ENCODE measurements around the gene MOGAT3. TPM values are rescaled to one million over a fixed set of nuclear protein-coding genes. Genes with fewer than 3 reads are reported as not detected.
A peak's percentile ranks its signal among the peaks of the same experiment; 100 is the strongest.
"Not testable (repeated sequence)": the region's sequence is repeated elsewhere in the genome, so short reads cannot be mapped to it uniquely, and the experiment has no call there.

Gene MOGAT3
- total RNA-seq, 1 experiment from 2014 or later: 0.52 TPM

- not testable (repeated sequence) for H3K36me3 ChIP-seq (replicated peaks; ENCODE audit: control insufficient read depth, insufficient read depth, low read length); DNase-seq; H3K4me3 ChIP-seq (ENCODE audit: insufficient read depth, low read depth, low read length)
- peaks cover 13% of the 10 kb centered on the region for H3K27me3 ChIP-seq (ENCODE audit: control insufficient read depth, insufficient read depth, low read length)
Measured at GRCh38 chr7:101203740-101204738, 3.2 kb upstream of the MOGAT3 start.

- peaks cover 13% of the 10 kb centered on the region for H3K27me3 ChIP-seq (ENCODE audit: control insufficient read depth, insufficient read depth, low read length)
- H3K36me3 ChIP-seq (replicated peaks; ENCODE audit: control insufficient read depth, insufficient read depth, low read length): no peaks in the 10 kb centered on the region; the same call in 1 of the 2 replicates
- no peak overlapping the region for H3K4me3 ChIP-seq (ENCODE audit: insufficient read depth, low read depth, low read length)
- DNase-seq: no peak
Measured at GRCh38 chr7:101202603-101202918, 1.7 kb upstream of the MOGAT3 start.

DNA sequence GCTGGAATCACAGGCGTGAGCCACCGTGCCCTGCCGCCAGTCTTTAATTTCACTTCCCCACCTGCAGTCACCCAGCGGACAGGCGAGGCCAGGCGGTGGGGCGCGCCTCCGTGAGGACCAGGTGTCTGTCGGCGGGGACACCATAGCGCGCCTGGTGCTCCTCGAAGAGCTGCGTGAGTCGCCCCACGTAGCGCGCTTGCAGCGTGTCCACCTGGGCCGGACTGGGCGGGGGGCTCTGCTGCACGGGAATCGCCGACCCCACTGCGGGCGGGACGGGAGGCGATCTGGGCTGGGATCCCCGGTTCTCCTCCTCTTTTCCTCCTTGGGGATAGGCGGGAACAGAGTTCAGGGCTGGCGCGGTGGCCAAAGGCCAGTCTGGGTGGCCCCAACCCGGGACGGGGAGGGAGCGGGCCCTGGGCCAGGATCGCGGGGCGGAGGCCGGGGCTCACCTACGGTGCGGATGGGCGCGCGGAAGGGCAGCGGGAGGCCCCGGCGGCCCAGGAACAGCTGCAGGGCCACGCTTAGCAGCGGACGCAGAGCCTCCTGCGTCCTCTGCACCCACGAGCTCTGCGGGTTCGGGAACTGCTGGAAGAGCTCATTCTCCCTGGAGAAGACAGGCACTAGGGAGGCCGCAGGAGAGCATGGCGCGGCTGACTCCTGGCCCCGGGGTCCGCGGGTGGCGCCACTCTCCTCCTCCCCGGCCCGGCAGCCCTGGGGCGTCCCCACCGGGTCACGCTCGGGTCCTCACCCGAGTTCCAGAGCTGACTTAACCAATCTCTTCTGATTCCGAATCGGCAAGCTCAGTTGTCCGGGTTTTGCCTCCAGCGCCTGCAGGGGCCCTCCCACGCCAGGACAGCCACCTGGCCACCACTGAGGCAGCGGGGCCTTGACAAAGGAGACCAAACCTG lies 1.1 kb upstream of the MOGAT3 start:
- H3K27me3 ChIP-seq (ENCODE audit: control insufficient read depth, insufficient read depth, low read length): peaks cover 13% of the 10 kb centered on the region
- H3K36me3 ChIP-seq (replicated peaks; ENCODE audit: control insufficient read depth, insufficient read depth, low read length): no peaks in the 10 kb centered on the region; the same call in 1 of the 2 replicates
- DNase-seq: peak; percentile 92
- H3K4me3 ChIP-seq (ENCODE audit: insufficient read depth, low read depth, low read length): peak overlapping the region; percentile 59

GRCh38 chr7:101200504-101200861 lies 353 bp downstream of the MOGAT3 start:
- H3K4me3 ChIP-seq (ENCODE audit: insufficient read depth, low read depth, low read length): no peak overlapping the region

GRCh38 chr7:101199522-101199921 lies 1.3 kb downstream of the MOGAT3 start:
- H3K4me3 ChIP-seq (ENCODE audit: insufficient read depth, low read depth, low read length); H3K36me3 ChIP-seq (replicated peaks; ENCODE audit: control insufficient read depth, insufficient read depth, low read length); DNase-seq: not testable (repeated sequence)
- H3K27me3 ChIP-seq (ENCODE audit: control insufficient read depth, insufficient read depth, low read length): peaks cover 13% of the 10 kb centered on the region

More at GRCh38 chr7:101200504-101200861, 353 bp downstream of the MOGAT3 start:
- no peaks in the 10 kb centered on the region for H3K36me3 ChIP-seq (replicated peaks; ENCODE audit: control insufficient read depth, insufficient read depth, low read length)
- peaks cover 13% of the 10 kb centered on the region for H3K27me3 ChIP-seq (ENCODE audit: control insufficient read depth, insufficient read depth, low read length)
- peak; percentile 68 for DNase-seq

DNA sequence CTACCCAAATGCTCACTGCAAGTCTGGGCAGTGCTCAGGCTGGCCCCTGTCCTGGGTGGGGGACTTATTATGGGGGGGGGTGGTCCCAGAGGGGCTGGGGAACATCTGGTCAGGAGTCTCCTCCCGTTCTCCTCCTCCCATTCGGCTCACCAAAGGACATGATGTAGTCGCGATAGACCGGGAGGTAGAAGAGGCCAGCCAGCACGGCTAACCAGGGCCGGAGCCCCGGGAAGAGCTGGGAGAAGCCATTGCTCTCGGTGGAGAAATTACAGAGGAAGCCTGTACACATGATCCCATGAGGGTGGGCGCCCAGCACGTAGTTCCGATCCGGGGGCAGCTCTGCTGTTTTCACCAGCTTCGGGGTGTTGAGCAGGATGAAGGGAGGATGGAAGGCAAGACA lies 2.4 kb downstream of the MOGAT3 start:
- DNase-seq: peak; percentile 58
- no peak overlapping the region for H3K4me3 ChIP-seq (ENCODE audit: insufficient read depth, low read depth, low read length)
- H3K27me3 ChIP-seq (ENCODE audit: control insufficient read depth, insufficient read depth, low read length): peaks cover 13% of the 10 kb centered on the region
- no peaks in the 10 kb centered on the region for H3K36me3 ChIP-seq (replicated peaks; ENCODE audit: control insufficient read depth, insufficient read depth, low read length)

DNA sequence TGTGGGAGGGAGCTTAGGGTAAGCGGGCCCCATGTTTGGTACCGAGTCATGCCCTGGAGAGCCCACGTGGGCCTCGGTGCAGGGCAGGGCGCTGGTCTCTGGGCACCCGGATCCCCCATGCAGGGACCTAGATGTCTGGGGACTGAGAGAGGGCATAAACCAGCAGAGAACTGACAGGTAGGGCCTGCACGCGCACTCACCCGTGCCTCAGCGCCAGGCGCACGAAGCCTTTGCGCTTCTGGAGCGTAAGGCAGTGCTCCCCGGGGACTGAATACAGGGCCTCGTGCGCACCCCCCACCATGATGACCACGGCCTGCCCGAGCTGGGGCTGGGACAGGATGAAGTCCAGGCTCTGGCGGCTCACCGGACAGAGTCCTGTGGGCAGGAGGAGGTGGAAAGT lies 2.8 kb downstream of the MOGAT3 start:
- Histone ChIP-seq H3K27me3 (ENCODE audit: control insufficient read depth, insufficient read depth, low read length) (peaks cover 13% of the 10 kb centered on the region), H3K36me3 (replicated peaks; ENCODE audit: control insufficient read depth, insufficient read depth, low read length) (no peaks in the 10 kb centered on the region), H3K4me3 (ENCODE audit: insufficient read depth, low read depth, low read length) (no peak overlapping the region)
- peak; percentile 55 for DNase-seq

GRCh38 chr7:101195884-101196283 lies 5.0 kb downstream of the MOGAT3 start:
- no peaks in the 10 kb centered on the region for H3K27me3 ChIP-seq (ENCODE audit: control insufficient read depth, insufficient read depth, low read length)
- no peaks in the 10 kb centered on the region for H3K36me3 ChIP-seq (replicated peaks; ENCODE audit: control insufficient read depth, insufficient read depth, low read length)
- peak; percentile 65 for DNase-seq
- H3K4me3 ChIP-seq (ENCODE audit: insufficient read depth, low read depth, low read length): no peak overlapping the region

DNA sequence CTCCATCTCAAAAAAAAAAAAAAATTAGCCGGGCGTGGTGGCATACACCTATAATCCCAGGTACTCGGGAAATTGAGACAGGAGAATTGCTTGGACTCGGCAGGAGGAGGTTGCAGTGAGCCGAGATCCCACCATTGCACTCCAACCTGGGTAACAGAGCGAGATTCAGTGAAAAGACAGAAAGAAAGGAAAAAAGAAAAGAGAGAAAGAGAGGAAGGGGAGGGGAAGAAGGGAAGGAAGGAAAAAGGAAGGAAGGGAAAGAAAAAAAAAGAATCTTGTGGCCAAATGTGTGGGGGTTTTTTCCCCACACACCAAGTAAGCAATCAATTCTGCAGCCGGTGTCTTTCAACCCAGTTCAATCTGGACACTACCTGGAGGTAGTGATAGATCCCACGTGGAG lies 11.7 kb downstream of the MOGAT3 start:
- no peaks in the 10 kb centered on the region for H3K36me3 ChIP-seq (replicated peaks; ENCODE audit: control insufficient read depth, insufficient read depth, low read length)
- no peaks in the 10 kb centered on the region for H3K27me3 ChIP-seq (ENCODE audit: control insufficient read depth, insufficient read depth, low read length)
- DNase-seq: no peak

GRCh38 chr7:101186844-101187428 lies 13.9 kb downstream of the MOGAT3 start:
- Histone ChIP-seq H3K27me3 (ENCODE audit: control insufficient read depth, insufficient read depth, low read length) (no peaks in the 10 kb centered on the region), H3K4me3 (ENCODE audit: insufficient read depth, low read depth, low read length) (no peak overlapping the region), H3K36me3 (replicated peaks; ENCODE audit: control insufficient read depth, insufficient read depth, low read length) (no peaks in the 10 kb centered on the region)
- DNase-seq: no peak

More for the DNA sequence above, 11.7 kb downstream of the MOGAT3 start:
- no peak overlapping the region for H3K4me3 ChIP-seq (ENCODE audit: insufficient read depth, low read depth, low read length)

- no peak for DNase-seq
- Histone ChIP-seq H3K36me3 (replicated peaks; ENCODE audit: control insufficient read depth, insufficient read depth, low read length) (no peaks in the 10 kb centered on the region), H3K27me3 (ENCODE audit: control insufficient read depth, insufficient read depth, low read length) (no peaks in the 10 kb centered on the region; the same call in 1 of the 2 replicates), H3K4me3 (ENCODE audit: insufficient read depth, low read depth, low read length) (no peak overlapping the region)
Measured at GRCh38 chr7:101186194-101186593, 14.6 kb downstream of the MOGAT3 start.

- no peak for DNase-seq
- H3K36me3 ChIP-seq (replicated peaks; ENCODE audit: control insufficient read depth, insufficient read depth, low read length): no peaks in the 10 kb centered on the region
- H3K27me3 ChIP-seq (ENCODE audit: control insufficient read depth, insufficient read depth, low read length): peaks cover 6% of the 10 kb centered on the region
- no peak overlapping the region for H3K4me3 ChIP-seq (ENCODE audit: insufficient read depth, low read depth, low read length)
Measured at GRCh38 chr7:101185258-101185839, 15.5 kb downstream of the MOGAT3 start.

DNA sequence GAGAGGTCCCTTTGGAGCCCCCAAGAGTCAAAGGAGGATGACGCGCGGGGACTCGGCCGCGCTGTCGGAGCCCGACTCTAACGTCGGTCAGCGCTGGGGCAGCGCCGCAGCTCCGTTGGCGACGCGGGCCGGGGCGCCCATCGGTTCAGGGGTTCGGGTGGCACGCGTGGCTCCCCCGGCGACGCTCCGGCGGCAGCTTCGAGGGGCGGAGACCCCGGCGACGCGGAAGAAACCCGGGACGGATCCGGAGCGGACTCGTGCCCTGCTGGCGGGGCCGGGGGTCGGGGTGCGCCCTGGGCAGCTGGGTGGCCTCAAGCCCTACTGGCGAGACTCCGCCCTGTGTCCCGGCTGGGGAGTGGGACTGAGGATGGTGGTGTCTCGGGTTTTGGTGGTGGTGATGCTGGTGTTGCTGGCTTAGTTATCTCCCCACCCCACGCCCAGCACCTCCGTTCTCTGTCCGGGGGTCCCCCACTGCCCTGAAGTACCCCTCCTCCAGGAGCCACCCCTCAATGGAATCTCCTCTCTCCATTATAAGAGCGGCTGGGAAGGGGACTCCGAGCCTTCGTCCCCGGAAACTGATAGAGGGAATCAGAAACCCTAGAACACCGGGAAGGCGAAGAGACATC lies 20.6 kb downstream of the MOGAT3 start, which contains the start of gene NAT16:
NAT16 (minus strand) TSS at position 164 of the 626 bp plus-strand sequence. CDS start 5,486 bp downstream, outside the sequence.
- Histone ChIP-seq H3K36me3 (replicated peaks; ENCODE audit: control insufficient read depth, insufficient read depth, low read length) (no peaks in the 10 kb centered on the region), H3K4me3 (ENCODE audit: insufficient read depth, low read depth, low read length) (peak within 1 kb of the TSS; percentile 58), H3K27me3 (ENCODE audit: control insufficient read depth, insufficient read depth, low read length) (peaks cover 53% of the 10 kb centered on the region)
- peak; percentile 84 for DNase-seq
